Esophagus mucosa (tissue), 1 donor: ENCODE measurements around the gene XAGE5. TPM values are rescaled to one million over a fixed set of nuclear protein-coding genes. Genes with fewer than 3 reads are reported as not detected.
"Not testable (repeated sequence)": the region's sequence is repeated elsewhere in the genome, so short reads cannot be mapped to it uniquely, and the experiment has no call there.

Experiments used
- ATAC-seq: fragments of 200-7000 bp; cut with Tn5 transposase; one replicate; pipeline ENCODE4 v1.9.1; 2020
- total RNA-seq: library from RNA; stranded (reverse); gene quantifications from one replicate; pipeline ENCODE4 v1.2.4, GENCODE V29; 2023
- donor health status: DM: yes; HTN: yes; CAD: no.

XAGE5 gene, protein sequence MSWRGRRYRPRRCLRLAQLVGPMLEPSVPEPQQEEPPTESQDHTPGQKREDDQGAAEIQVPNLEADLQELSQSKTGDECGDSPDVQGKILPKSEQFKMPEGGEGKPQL
- total RNA-seq, result not detected

DNA sequence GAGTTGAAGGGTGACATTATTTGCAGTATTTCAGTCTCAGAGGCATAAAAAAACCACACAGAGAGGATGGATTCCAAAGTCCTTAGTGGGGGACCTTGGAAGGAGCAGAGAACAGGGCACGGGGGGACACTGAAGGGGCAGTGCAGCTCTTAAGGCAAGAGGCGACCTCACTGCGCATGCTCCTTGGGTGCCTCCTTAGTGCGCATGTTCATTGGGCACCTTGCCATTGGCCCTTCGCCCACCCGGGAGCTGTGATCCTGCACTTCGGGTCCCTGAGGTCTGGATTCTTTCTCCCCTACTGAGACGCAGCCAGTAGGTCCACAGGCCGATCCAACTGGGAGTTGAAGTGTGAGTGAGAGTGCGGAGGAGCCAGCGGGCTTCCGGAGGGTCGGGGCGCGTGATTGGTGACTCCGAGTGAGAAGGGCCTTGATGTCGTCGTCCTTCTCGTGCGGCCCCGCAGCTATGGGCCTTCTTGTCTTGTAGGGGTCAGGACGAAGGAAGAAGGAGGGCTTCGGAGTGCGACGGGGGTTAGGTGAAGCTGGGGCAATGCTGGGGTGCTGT lies at the start of gene XAGE5:
TSS of gene XAGE5 (plus strand) at position 223 of the 561 bp plus-strand sequence. CDS start 1,280 bp downstream, outside the sequence.
- ATAC-seq, result no peak

DNA sequence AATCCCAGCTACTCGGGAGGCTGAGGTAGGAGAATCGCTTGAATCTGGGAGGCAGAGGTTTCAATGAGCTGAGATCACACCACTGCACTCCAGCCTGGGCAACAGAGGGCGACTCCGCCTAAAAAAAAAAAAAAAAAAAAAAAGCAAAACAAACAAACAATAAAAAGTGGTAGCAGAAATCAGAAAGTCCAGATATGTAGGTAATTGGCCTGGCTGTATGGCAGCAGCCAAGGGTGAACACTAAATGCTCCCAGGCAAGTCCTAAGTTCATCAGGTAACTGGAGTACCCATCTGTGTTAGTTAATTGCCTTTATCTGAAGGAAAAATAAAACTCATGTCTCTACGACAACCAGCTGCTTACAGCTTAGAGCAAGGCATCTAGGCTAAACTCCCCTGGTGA lies 45.1 kb upstream of the XAGE5 start:
- ATAC-seq, result not testable (repeated sequence)

DNA sequence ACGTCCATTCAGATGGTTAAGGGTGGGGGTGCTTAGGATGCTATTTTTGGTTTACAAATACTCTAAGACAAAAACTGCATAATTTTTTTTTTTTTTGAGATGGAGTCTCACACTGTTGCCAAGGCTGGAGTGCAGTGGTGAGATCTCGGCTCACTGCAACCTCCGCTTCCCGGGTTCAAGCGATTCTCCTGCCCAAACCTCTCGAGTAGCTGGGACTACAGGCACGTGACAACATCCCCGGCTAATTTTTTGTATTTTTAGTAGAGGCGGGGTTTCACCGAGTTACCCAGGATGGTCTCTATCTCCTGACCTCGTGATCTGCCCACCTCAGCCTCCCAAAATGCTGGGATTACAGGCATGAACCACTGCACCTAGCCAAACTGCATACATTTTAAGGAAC lies 37.6 kb upstream of the XAGE5 start:
- ATAC-seq, result not testable (repeated sequence)

DNA sequence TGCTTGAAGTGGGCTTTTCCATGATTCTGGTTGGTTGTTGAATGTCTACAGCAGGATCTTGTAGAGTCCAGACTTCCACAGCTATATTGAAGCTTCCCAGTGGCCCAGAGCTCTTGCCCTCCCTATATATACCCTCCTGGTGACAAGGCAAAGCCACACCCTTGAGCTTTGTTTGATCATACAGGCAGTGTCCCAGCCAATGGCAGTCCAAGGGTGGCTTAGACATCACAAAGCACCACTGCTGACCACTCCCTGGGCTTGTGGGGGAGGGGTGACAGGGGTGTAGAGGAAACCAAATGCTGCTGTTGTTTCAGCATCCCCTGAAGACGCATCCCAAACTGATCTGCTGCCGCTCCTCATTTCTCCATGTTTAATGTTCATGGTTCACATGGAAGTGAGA lies 13.8 kb upstream of the XAGE5 start, which contains the start of gene SPANXN5:
TSS of gene SPANXN5 (minus strand) at position 101 of the 400 bp plus-strand sequence. CDS start at position 22, 79 bp downstream.
- ATAC-seq, result not testable (repeated sequence)

DNA sequence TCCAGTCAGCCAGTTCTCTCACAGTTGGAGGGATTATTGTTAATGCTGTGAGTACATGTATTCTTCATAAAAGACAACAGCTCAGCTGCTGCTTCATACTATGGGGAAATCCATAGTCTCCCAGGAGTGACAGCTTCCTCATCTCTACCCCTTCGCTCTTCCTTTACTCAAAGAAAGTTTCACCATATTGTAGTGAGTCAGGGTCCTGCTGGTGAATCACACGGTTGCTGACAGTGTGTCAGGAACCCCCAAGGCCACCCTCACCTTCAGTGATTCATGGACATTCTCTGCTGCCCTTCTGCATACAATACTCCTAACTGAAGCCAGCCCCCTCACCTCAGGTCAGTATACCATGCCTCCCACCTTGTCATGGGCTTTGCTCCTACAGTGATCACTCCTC lies 6.2 kb upstream of the XAGE5 start:
- not testable (repeated sequence) for ATAC-seq

DNA sequence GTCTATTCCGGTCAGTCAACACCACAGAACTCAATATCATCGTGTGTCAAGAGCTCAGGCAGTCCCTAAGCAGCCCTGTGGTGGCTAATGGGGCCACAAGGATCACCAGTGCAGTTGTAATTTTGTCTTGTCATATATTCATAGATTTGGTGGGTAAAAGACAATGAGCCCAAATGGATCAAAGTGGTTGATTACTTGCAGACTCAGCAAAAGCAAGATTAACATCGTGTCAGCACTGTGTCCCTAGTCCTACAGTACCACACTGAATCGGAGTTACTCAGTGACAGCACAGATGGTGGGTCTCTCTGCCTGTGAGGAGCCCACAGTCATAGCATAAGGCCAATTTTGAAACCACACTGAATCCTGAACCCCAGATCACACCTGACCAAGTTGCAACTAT lies 8.7 kb downstream of the XAGE5 start:
- ATAC-seq, result no peak

DNA sequence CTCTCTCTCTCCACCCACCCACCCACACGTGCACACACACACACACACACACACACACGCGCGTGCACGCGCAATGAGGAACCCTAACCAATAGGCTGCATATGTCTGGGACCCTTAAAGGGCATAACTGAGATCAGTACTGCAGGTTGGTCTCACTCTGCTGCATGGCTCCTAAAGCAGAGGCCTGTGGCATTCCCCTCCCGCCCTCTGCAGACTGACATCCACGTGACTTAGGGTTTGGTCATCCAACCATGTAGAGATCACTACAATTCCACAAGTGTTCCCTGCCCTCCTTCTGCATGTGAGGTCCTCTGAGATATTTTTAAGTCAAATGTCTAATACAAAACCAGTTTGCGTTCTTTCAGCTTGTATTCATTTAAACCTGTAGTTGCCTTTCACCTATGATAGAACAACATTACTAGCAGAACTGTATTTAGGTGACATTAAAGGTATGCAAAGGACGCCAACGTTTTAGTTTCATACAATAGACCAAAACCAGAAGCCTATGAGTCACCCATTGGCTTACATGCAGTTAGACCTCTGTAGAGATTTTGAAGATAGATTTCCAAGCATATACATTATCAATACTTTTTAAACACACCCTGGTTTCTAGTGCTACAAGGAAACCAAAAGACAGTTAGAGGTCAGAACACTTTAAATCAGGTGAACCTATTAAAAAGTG lies 10.1 kb downstream of the XAGE5 start:
- ATAC-seq, result no peak

DNA sequence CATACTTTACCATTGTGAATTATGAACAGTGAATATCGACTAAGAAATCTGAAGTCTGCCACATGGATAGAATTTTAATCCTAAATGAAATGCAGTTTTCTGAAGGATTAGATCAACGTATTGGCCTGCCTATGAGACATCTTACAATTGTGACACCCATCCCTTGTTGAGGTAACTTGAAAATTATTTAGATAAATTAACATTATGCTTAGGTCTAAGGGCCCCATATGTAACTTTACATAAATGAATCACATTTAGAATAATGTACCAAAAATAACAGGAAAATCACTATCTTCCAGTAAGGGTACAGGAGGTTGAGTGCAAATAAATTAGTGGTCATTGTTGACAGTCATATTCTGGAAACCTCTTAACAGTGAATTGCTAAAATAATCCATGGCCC lies 13.5 kb downstream of the XAGE5 start:
- ATAC-seq, result no peak

DNA sequence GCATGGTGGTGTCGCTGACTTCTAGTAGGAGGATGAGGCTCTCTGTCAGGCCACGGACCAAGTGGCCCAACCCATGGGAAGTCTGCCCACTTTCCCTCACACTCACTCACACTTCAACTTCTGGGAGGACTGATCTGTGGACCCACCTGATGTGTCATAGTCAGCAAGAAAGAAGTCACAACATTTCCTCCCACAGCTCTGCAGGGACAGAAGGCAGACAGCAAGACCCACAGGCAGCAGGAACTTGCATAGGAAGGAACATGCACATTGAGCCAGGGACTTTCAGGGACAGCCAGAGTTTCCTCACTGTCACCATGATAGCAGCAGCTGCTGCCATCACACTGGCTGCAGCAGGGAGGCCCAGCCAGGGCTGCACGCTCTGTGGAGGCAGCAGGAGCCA lies 19.5 kb downstream of the XAGE5 start:
- ATAC-seq, result no peak

DNA sequence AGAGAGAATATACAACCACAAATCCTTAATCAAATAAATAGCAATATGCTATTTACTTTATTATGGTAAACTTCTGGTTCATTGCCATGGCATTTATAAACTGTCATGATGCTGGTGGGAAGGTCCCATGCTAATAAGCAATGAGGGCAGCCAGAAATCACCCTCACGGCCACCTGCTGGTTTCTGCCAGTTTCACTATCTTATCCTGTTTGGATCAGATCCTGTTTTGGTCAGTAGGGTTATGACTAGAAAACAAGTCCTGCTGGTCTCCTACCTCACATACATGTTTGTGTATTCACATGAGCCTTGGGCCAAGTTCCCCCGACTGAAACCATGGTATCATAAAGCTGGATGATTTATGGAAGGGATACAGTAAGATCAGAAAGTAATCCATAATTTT lies 28.1 kb downstream of the XAGE5 start:
- no peak for ATAC-seq

DNA sequence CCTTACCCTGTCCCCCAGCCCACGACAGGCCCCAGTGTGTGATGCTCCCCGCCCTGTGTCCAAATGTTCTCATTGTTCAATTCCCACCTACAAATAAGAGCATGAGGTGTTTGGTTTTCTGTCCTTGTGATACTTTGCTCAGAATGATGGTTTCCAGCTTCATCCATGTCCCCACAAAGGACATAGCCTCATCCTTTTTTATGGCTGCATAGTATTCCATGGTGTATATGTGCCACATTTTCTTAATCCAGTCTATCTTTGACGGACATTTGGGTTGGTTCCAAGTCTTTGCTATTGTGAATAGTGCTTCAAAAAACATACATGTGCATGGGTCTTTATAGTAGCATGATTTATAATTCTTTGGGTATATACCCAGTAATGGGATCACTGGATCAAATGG lies 32.5 kb downstream of the XAGE5 start:
- not testable (repeated sequence) for ATAC-seq

DNA sequence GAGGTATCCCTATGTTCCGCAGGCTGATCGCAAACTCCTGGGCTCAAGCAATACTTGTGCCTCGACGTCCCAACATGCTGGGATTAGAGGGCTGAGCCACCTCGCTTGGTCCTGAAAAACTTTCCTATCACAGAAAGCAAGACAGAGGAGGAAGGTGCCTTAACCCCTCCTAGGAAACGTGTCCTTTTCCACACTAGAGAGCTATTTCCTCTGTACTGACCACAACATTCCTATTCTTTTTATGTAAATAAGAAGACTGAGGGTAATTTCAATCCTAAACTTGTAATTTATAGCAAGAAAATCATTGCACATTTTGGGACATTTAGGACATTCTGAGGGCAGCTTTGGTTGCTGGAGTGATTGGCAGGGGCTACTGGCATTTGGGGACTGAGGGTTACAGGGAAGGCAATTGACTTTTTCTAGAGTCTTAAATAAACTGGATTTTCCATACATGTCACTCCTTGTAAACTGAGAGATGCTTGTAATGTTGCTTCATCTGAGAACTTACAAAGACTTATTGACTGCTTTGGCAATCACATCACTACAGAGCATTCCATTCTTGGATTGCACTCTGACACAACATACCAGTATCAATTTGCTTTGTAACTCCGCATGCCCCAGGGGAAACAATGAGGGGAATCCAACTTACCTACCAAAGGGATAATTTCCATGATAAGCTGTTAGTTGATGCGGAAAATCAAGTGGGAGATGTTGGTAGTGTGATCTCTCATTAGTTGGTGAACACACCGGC lies 41.2 kb downstream of the XAGE5 start:
- ATAC-seq, result no peak

DNA sequence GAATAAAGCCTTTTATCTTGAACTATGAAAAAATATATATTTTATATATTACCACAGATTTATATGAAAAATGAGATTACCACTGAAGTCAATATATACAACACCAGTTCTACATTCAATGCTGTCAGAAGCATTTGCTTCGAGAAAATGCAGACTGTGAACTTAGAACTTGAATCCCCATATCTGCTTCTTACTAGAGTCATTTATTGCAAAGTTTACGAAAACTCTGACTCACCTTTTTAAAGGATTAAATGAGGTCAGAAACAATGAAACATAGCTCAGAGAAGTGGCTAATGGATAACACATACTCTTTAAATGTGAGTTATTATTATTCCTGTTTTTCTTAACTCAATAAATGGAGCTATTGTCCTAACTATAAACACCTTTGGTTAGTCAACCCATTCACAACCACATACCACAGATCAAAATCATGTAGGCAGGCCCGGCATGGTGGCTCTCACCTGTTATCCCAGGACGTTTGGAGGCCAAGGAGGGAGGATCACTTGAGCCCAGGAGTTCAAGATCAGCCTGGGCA lies 46.0 kb downstream of the XAGE5 start:
- ATAC-seq, result not testable (repeated sequence)

DNA sequence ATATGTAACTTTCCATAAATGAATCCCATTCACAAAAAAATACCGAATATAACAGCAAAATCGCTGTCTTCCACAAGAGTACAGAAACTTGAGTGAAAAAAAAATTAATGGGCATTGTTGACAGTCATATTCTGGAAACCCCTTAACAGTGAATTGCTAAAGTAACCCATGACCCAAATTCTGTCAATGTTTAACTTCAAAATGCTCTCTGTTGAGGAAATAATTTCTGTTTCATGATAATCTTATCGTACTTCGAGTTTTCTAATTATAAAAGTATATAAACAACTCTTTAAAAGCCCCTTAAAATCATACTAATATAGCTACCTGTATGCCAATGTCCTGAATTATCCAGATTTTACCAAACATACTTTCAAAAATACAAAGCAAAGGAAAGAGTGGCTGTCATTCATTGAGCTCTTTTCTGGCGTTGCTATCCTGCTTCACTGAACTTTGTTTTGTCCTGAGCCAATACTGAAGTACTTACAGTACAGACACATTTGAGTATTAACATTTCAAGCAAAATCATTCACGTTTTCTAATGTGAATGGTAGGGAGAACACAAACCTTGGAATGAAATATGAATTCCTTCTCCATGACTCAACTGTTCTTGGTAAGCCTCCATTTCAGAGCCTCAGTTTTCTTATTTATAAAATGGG lies 54.4 kb downstream of the XAGE5 start:
- no peak for ATAC-seq

Other genes with a start within 250 kb of the XAGE5 start
- not detected for gene SSX7, start 156.4 kb upstream of the XAGE5 start, total RNA-seq
- gene SSX2, start 104.1 kb upstream of the XAGE5 start, total RNA-seq, result not detected
- not detected for gene SSX2B, start 60.0 kb upstream of the XAGE5 start, total RNA-seq
- not detected for gene SPANXN5, start 13.9 kb upstream of the XAGE5 start, total RNA-seq
- not detected for gene XAGE3, start 56.8 kb downstream of the XAGE5 start, total RNA-seq
- 5.7 TPM for gene FAM156B, start 86.0 kb downstream of the XAGE5 start, total RNA-seq
- 6.8 TPM for gene FAM156A, start 147.2 kb downstream of the XAGE5 start, total RNA-seq
- gene GPR173, start 237.5 kb downstream of the XAGE5 start, total RNA-seq, result 0.08 TPM